H7 (cell line): ENCODE data around the gene TMEM212. TPM values are rescaled to one million over a fixed set of nuclear protein-coding genes. Genes with fewer than 3 reads are reported as not detected.
"Not testable (repeated sequence)": the region's sequence is repeated elsewhere in the genome, so short reads cannot be mapped to it uniquely, and the experiment has no call there.

Experiments
- DNase-seq: peaks from one replicate; pipeline ENCODE4 v3.0.0; 2012
- H3K27me3 ChIP-seq: 2 replicates; pipeline ENCODE4 v1.6.0; 2011; ENCODE audit warnings: mild to moderate bottlenecking, low read length; ENCODE audit not compliant: control insufficient read depth, insufficient read depth
- H3K36me3 ChIP-seq: replicated peaks from 2 replicates; pipeline ENCODE4 v1.5.1; 2011; ENCODE audit warnings: low read length; ENCODE audit not compliant: control insufficient read depth, insufficient read depth
- H3K4me3 ChIP-seq: 2 replicates; pipeline ENCODE4 v1.5.1; 2011; ENCODE audit warnings: low read depth, mild to moderate bottlenecking, control low read depth, low read length, moderate library complexity; ENCODE audit not compliant: insufficient read depth
- total RNA-seq: library from RNA; depleted of rRNA; stranded (reverse); fragments of >200 nt; shearing (Covaris generic); gene quantifications from 2 replicates; pipeline ENCODE4 v1.2.3, GENCODE V29; 2014; rRNA removed

The TMEM212 gene
- total RNA-seq, 1 experiment from 2014 or later: not detected

- Histone ChIP-seq H3K4me3 (no peak overlapping the region), H3K27me3 (no peaks in the 10 kb centered on the region), H3K36me3 (no peaks in the 10 kb centered on the region)
- no peak for DNase-seq
Measured at GRCh38 chr3:171896316-171896715, 53.2 kb downstream of the TMEM212 start.

GRCh38 chr3:171898192-171898591 is 55.0 kb downstream of the TMEM212 start:
- Histone ChIP-seq H3K36me3 (no peaks in the 10 kb centered on the region), H3K4me3 (no peak overlapping the region), H3K27me3 (no peaks in the 10 kb centered on the region)
- DNase-seq: no peak

GRCh38 chr3:171900446-171900845 is 57.3 kb downstream of the TMEM212 start:
- Histone ChIP-seq H3K27me3 (no peaks in the 10 kb centered on the region), H3K4me3 (no peak overlapping the region), H3K36me3 (no peaks in the 10 kb centered on the region)
- no peak for DNase-seq

GRCh38 chr3:171901615-171902312 is 58.6 kb downstream of the TMEM212 start:
- no peaks in the 10 kb centered on the region for H3K27me3 ChIP-seq
- no peak for DNase-seq
- no peaks in the 10 kb centered on the region for H3K36me3 ChIP-seq
- no peak overlapping the region for H3K4me3 ChIP-seq

GRCh38 chr3:171904829-171905228 is 61.7 kb downstream of the TMEM212 start:
- H3K4me3 ChIP-seq: no peak overlapping the region
- H3K36me3 ChIP-seq: no peaks in the 10 kb centered on the region
- no peaks in the 10 kb centered on the region for H3K27me3 ChIP-seq
- no peak for DNase-seq

GRCh38 chr3:171906503-171906902 is 63.4 kb downstream of the TMEM212 start:
- not testable (repeated sequence) for H3K4me3 ChIP-seq, H3K36me3 ChIP-seq, H3K27me3 ChIP-seq, DNase-seq

- no peaks in the 10 kb centered on the region for H3K27me3 ChIP-seq
- no peak for DNase-seq
- H3K4me3 ChIP-seq: no peak overlapping the region
- no peaks in the 10 kb centered on the region for H3K36me3 ChIP-seq
Measured at GRCh38 chr3:171906951-171907676, 64.0 kb downstream of the TMEM212 start.

GRCh38 chr3:171907761-171908160 is 64.6 kb downstream of the TMEM212 start:
- H3K4me3 ChIP-seq: no peak overlapping the region
- H3K36me3 ChIP-seq: no peaks in the 10 kb centered on the region
- no peaks in the 10 kb centered on the region for H3K27me3 ChIP-seq
- DNase-seq: no peak

- no peak for DNase-seq
- H3K36me3 ChIP-seq: no peaks in the 10 kb centered on the region
- H3K4me3 ChIP-seq: no peak overlapping the region
- H3K27me3 ChIP-seq: no peaks in the 10 kb centered on the region
Measured at GRCh38 chr3:171908731-171909130, 65.6 kb downstream of the TMEM212 start.

Other genes with a start within 250 kb of the TMEM212 start
- gene PLD1, start 32.9 kb upstream of the TMEM212 start, total RNA-seq: 2.3 and 2.7 TPM in 2 replicates
- gene FNDC3B, start 196.2 kb downstream of the TMEM212 start, total RNA-seq: 24.2 and 28.7 TPM in 2 replicates